ENCODE results near the gene DACH1.

Gene DACH1

DNA sequence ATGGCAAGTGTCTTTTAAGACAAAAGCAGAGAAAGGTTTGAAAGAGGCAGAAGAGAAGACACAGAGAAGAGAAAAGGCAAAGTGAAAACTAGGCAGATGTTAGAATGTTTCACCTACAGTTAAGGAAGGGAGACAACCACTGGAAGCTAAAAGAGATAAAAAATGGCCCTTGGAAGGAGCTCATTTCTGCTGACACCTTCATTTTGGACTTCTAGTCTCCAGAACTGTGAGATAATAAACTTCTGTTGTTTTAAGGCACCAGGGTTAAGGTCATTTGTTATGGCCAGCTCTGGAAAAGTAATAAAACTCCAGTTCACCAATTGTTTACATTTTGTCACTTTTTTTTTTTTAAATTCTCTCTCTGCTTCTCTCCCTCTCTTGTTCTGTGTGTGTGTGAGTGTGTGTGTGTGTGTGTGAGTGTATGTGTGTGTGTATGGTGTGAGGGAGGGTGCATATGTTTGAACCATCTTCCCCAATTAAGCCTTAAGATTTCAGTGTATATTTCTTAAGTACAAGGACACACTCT is 374.6 kb downstream of the DACH1 start:
- Histone ChIP-seq H3K4me3 (ENCODE audit: low read depth in 1 of 2, low read length in 2 of 2) (no peak overlapping the region), H3K9me3 (ENCODE audit: control insufficient read depth in 1 of 2, low read length in 2 of 2) (no peaks in the 10 kb centered on the region), H3K4me1 (ENCODE audit: control insufficient read depth in 1 of 2, insufficient read depth in 2 of 2, low read length in 2 of 2) (no peaks in the 10 kb centered on the region)

GRCh38 chr13:71491010-71491409 is 376.0 kb downstream of the DACH1 start:
- Histone ChIP-seq H3K27ac (ENCODE audit: low read depth, low read length) (no peak overlapping the region), H3K4me1 (ENCODE audit: control insufficient read depth in 1 of 2, insufficient read depth in 2 of 2, low read length in 2 of 2) (no peaks in the 10 kb centered on the region), H3K27me3 (ENCODE audit: control insufficient read depth in 1 of 2, insufficient read depth in 2 of 2, low read length in 2 of 2) (no peaks in the 10 kb centered on the region), H3K4me3 (ENCODE audit: low read depth in 1 of 2, low read length in 2 of 2) (no peak overlapping the region), H3K36me3 (ENCODE audit: control insufficient read depth in 1 of 2, insufficient read depth in 2 of 2, low read length in 2 of 2) (no peaks in the 10 kb centered on the region), H3K9ac (ENCODE audit: low read depth in 1 of 2, low read length in 2 of 2) (no peak overlapping the region), H3K9me3 (ENCODE audit: control insufficient read depth in 1 of 2, low read length in 2 of 2) (no peaks in the 10 kb centered on the region)

More for the DNA sequence above, 374.6 kb downstream of the DACH1 start:
- Histone ChIP-seq H3K27me3 (ENCODE audit: control insufficient read depth in 1 of 2, insufficient read depth in 2 of 2, low read length in 2 of 2) (no peaks in the 10 kb centered on the region), H3K27ac (ENCODE audit: low read depth, low read length) (no peak overlapping the region), H3K36me3 (ENCODE audit: control insufficient read depth in 1 of 2, insufficient read depth in 2 of 2, low read length in 2 of 2) (no peaks in the 10 kb centered on the region), H3K9ac (ENCODE audit: low read depth in 1 of 2, low read length in 2 of 2) (no peak overlapping the region)

DNA sequence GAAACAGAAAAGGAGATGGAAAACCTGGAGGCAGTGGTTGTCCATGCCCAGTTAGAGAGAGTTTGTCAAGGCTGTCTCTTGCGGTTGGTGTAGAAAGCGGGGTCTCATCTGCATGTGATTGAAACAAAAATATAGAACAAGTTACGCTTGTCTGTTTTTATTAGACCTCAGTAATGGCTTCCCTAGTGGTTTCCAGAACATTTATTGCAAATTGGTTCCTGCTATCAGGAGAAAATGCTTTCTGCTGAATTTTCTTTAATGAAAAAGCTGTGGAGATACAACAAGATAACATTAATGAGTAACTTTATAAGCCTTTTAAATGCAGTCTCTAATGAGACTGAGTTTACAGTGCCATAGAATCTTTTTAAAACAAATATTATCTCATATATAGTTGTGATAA is 378.0 kb downstream of the DACH1 start:
- Histone ChIP-seq H3K9ac (ENCODE audit: low read depth in 1 of 2, low read length in 2 of 2) (no peak overlapping the region), H3K27me3 (ENCODE audit: control insufficient read depth in 1 of 2, insufficient read depth in 2 of 2, low read length in 2 of 2) (no peaks in the 10 kb centered on the region), H3K4me1 (ENCODE audit: control insufficient read depth in 1 of 2, insufficient read depth in 2 of 2, low read length in 2 of 2) (no peaks in the 10 kb centered on the region), H3K9me3 (ENCODE audit: control insufficient read depth in 1 of 2, low read length in 2 of 2) (no peaks in the 10 kb centered on the region), H3K27ac (ENCODE audit: low read depth, low read length) (no peak overlapping the region), H3K4me3 (ENCODE audit: low read depth in 1 of 2, low read length in 2 of 2) (no peak overlapping the region), H3K36me3 (ENCODE audit: control insufficient read depth in 1 of 2, insufficient read depth in 2 of 2, low read length in 2 of 2) (no peaks in the 10 kb centered on the region)

DNA sequence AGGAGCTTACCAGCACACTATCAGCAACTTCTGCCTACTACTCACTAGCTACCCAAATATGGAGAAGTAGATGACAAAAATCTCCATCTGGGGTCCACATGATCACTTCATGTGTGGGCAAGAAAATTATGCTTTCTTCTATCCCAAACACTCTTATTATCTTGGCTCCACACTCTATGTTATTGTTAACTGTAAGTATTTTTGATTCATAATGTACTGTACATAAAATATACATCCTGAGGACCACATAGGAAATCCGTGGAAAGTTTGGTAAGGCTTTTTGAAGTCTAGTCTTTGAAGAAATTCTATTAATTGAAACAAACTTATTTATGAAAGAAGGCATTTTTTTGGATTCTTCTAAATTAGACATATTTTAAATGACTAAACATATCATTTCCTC is 378.8 kb downstream of the DACH1 start:
- H3K9me3 ChIP-seq (ENCODE audit: control insufficient read depth in 1 of 2, low read length in 2 of 2), result no peaks in the 10 kb centered on the region
- no peaks in the 10 kb centered on the region for H3K27me3 ChIP-seq (ENCODE audit: control insufficient read depth in 1 of 2, insufficient read depth in 2 of 2, low read length in 2 of 2)

GRCh38 chr13:71485913-71486312 is 381.1 kb downstream of the DACH1 start:
- no peaks in the 10 kb centered on the region for H3K27me3 ChIP-seq (ENCODE audit: control insufficient read depth in 1 of 2, insufficient read depth in 2 of 2, low read length in 2 of 2)
- no peaks in the 10 kb centered on the region for H3K9me3 ChIP-seq (ENCODE audit: control insufficient read depth in 1 of 2, low read length in 2 of 2)
- H3K4me3 ChIP-seq (ENCODE audit: low read depth in 1 of 2, low read length in 2 of 2), result no peak overlapping the region
- no peaks in the 10 kb centered on the region for H3K36me3 ChIP-seq (ENCODE audit: control insufficient read depth in 1 of 2, insufficient read depth in 2 of 2, low read length in 2 of 2)
- no peak overlapping the region for H3K9ac ChIP-seq (ENCODE audit: low read depth in 1 of 2, low read length in 2 of 2)
- no peak overlapping the region for H3K27ac ChIP-seq (ENCODE audit: low read depth, low read length)
- no peaks in the 10 kb centered on the region for H3K4me1 ChIP-seq (ENCODE audit: control insufficient read depth in 1 of 2, insufficient read depth in 2 of 2, low read length in 2 of 2)

More for the DNA sequence above, 378.8 kb downstream of the DACH1 start:
- Histone ChIP-seq H3K4me1 (ENCODE audit: control insufficient read depth in 1 of 2, insufficient read depth in 2 of 2, low read length in 2 of 2) (no peaks in the 10 kb centered on the region), H3K4me3 (ENCODE audit: low read depth in 1 of 2, low read length in 2 of 2) (no peak overlapping the region), H3K9ac (ENCODE audit: low read depth in 1 of 2, low read length in 2 of 2) (no peak overlapping the region), H3K36me3 (ENCODE audit: control insufficient read depth in 1 of 2, insufficient read depth in 2 of 2, low read length in 2 of 2) (no peaks in the 10 kb centered on the region), H3K27ac (ENCODE audit: low read depth, low read length) (no peak overlapping the region)

DNA sequence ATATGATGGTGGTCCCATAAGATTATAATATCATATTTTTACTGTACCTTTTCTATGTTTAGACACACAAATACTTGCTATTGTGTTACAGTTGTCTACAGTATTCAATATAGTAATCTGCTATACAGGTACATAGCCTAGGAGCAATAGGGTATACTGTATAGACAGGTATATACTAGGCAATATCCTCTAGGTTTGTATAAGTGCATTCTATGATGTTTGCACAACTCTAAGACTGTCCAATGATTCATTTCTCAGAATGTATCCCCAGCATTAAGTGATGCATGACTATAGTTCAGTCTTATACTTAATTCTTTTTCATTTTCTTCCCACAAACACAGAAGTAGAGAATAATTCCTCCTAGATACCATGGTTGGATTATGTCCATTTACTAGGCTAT is 383.3 kb downstream of the DACH1 start:
- H3K9ac ChIP-seq (ENCODE audit: low read depth in 1 of 2, low read length in 2 of 2), result no peak overlapping the region
- H3K9me3 ChIP-seq (ENCODE audit: control insufficient read depth in 1 of 2, low read length in 2 of 2), result no peaks in the 10 kb centered on the region
- H3K4me1 ChIP-seq (ENCODE audit: control insufficient read depth in 1 of 2, insufficient read depth in 2 of 2, low read length in 2 of 2), result no peaks in the 10 kb centered on the region
- no peaks in the 10 kb centered on the region for H3K27me3 ChIP-seq (ENCODE audit: control insufficient read depth in 1 of 2, insufficient read depth in 2 of 2, low read length in 2 of 2)
- H3K27ac ChIP-seq (ENCODE audit: low read depth, low read length), result no peak overlapping the region
- no peaks in the 10 kb centered on the region for H3K36me3 ChIP-seq (ENCODE audit: control insufficient read depth in 1 of 2, insufficient read depth in 2 of 2, low read length in 2 of 2)
- no peak overlapping the region for H3K4me3 ChIP-seq (ENCODE audit: low read depth in 1 of 2, low read length in 2 of 2)

DNA sequence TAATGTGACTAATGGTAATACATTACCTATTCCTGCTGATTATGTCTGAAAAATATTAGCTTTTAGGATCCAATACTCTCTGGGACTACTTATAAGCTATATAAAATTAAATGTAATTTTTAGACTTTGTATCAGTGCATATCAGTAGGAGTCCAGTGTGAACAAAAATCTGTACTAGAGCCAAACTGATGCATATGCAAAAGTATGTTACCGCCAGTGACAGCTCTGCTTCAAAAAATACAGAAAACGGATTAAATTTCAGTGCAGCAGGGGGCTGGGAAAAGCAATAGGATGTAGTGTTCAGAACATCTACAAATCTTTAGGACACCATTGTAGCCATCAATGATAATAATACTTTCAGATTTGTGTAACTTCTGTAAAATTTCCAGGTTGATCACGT is 385.5 kb downstream of the DACH1 start:
- H3K36me3 ChIP-seq (ENCODE audit: control insufficient read depth in 1 of 2, insufficient read depth in 2 of 2, low read length in 2 of 2), result no peaks in the 10 kb centered on the region
- no peaks in the 10 kb centered on the region for H3K27me3 ChIP-seq (ENCODE audit: control insufficient read depth in 1 of 2, insufficient read depth in 2 of 2, low read length in 2 of 2)
- no peak overlapping the region for H3K9ac ChIP-seq (ENCODE audit: low read depth in 1 of 2, low read length in 2 of 2)
- no peak overlapping the region for H3K4me3 ChIP-seq (ENCODE audit: low read depth in 1 of 2, low read length in 2 of 2)
- H3K9me3 ChIP-seq (ENCODE audit: control insufficient read depth in 1 of 2, low read length in 2 of 2), result no peaks in the 10 kb centered on the region
- no peaks in the 10 kb centered on the region for H3K4me1 ChIP-seq (ENCODE audit: control insufficient read depth in 1 of 2, insufficient read depth in 2 of 2, low read length in 2 of 2)
- no peak overlapping the region for H3K27ac ChIP-seq (ENCODE audit: low read depth, low read length)

DNA sequence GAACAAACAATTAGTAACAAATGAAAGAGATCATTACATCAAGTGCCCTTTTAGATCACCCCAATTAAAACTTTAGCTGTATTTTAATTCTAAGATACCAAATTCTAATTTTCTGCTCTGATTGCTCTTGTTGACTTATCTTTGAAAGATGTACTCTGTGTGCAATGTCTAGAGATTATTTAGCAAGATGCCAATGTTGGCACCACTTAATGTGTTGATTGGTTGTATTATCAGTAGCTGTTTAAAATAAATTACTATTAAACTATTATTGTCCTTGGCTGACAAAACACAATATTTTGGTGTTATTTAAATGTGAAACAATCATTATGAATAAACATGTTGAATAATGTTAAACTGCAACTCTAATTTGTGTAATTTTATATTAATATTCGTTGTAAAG is 386.0 kb downstream of the DACH1 start:
- no peak overlapping the region for H3K9ac ChIP-seq (ENCODE audit: low read depth in 1 of 2, low read length in 2 of 2)
- no peak overlapping the region for H3K27ac ChIP-seq (ENCODE audit: low read depth, low read length)
- H3K9me3 ChIP-seq (ENCODE audit: control insufficient read depth in 1 of 2, low read length in 2 of 2), result no peaks in the 10 kb centered on the region
- no peaks in the 10 kb centered on the region for H3K4me1 ChIP-seq (ENCODE audit: control insufficient read depth in 1 of 2, insufficient read depth in 2 of 2, low read length in 2 of 2)
- no peak overlapping the region for H3K4me3 ChIP-seq (ENCODE audit: low read depth in 1 of 2, low read length in 2 of 2)
- no peaks in the 10 kb centered on the region for H3K36me3 ChIP-seq (ENCODE audit: control insufficient read depth in 1 of 2, insufficient read depth in 2 of 2, low read length in 2 of 2)
- no peaks in the 10 kb centered on the region for H3K27me3 ChIP-seq (ENCODE audit: control insufficient read depth in 1 of 2, insufficient read depth in 2 of 2, low read length in 2 of 2)

DNA sequence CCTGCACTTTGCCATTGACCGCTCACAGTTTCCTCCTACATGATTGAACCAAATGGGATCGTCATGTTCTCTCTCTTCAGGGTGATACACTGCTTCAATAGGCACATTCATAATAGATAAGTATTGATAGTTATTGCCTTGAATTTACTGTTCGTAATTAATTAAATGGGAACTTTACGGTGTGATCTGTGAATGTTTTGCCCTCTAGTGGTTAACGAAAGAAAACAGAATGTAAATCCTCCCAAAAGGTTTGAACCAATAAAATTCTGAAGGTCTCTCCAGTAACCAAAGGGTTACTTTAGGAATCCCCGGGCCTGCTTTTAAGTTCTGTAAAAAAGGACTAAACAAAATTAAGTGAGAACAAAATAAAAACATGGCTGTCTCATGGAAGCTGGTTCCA is 389.3 kb downstream of the DACH1 start:
- H3K36me3 ChIP-seq (ENCODE audit: control insufficient read depth in 1 of 2, insufficient read depth in 2 of 2, low read length in 2 of 2), result no peaks in the 10 kb centered on the region
- H3K9ac ChIP-seq (ENCODE audit: low read depth in 1 of 2, low read length in 2 of 2), result no peak overlapping the region
- no peaks in the 10 kb centered on the region for H3K4me1 ChIP-seq (ENCODE audit: control insufficient read depth in 1 of 2, insufficient read depth in 2 of 2, low read length in 2 of 2)
- H3K27ac ChIP-seq (ENCODE audit: low read depth, low read length), result no peak overlapping the region
- H3K4me3 ChIP-seq (ENCODE audit: low read depth in 1 of 2, low read length in 2 of 2), result no peak overlapping the region
- no peaks in the 10 kb centered on the region for H3K9me3 ChIP-seq (ENCODE audit: control insufficient read depth in 1 of 2, low read length in 2 of 2)
- no peaks in the 10 kb centered on the region for H3K27me3 ChIP-seq (ENCODE audit: control insufficient read depth in 1 of 2, insufficient read depth in 2 of 2, low read length in 2 of 2)

DNA sequence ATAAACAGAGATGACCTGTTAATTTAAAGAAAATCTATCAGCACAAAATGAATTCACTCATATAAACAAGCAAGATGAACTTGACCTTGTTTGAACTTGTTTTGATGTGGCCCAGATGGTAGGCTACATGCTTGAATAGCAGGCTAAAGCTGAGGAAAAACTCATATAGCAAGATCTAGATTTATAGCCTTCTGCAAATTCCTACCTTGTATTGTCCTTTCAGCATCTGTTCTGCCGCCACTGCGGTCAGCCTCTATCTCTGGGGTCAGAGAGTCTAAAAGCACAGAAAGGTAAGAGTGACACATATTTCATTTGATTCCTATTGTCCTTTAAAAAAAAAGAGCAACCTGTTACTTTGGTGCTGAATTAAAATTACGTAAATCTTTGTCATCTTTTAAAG is 392.1 kb downstream of the DACH1 start:
- H3K4me1 ChIP-seq (ENCODE audit: control insufficient read depth in 1 of 2, insufficient read depth in 2 of 2, low read length in 2 of 2), result no peaks in the 10 kb centered on the region
- no peak overlapping the region for H3K27ac ChIP-seq (ENCODE audit: low read depth, low read length)
- no peak overlapping the region for H3K4me3 ChIP-seq (ENCODE audit: low read depth in 1 of 2, low read length in 2 of 2)
- H3K27me3 ChIP-seq (ENCODE audit: control insufficient read depth in 1 of 2, insufficient read depth in 2 of 2, low read length in 2 of 2), result no peaks in the 10 kb centered on the region
- H3K36me3 ChIP-seq (ENCODE audit: control insufficient read depth in 1 of 2, insufficient read depth in 2 of 2, low read length in 2 of 2), result peaks cover 0 to 7% of the 10 kb centered on the region in 2 donors
- no peaks in the 10 kb centered on the region for H3K9me3 ChIP-seq (ENCODE audit: control insufficient read depth in 1 of 2, low read length in 2 of 2)
- no peak overlapping the region for H3K9ac ChIP-seq (ENCODE audit: low read depth in 1 of 2, low read length in 2 of 2)

- H3K9ac ChIP-seq (ENCODE audit: low read depth in 1 of 2, low read length in 2 of 2), result no peak overlapping the region
- no peaks in the 10 kb centered on the region for H3K9me3 ChIP-seq (ENCODE audit: control insufficient read depth in 1 of 2, low read length in 2 of 2)
- H3K27me3 ChIP-seq (ENCODE audit: control insufficient read depth in 1 of 2, insufficient read depth in 2 of 2, low read length in 2 of 2), result no peaks in the 10 kb centered on the region
- H3K4me3 ChIP-seq (ENCODE audit: low read depth in 1 of 2, low read length in 2 of 2), result no peak overlapping the region
- H3K27ac ChIP-seq (ENCODE audit: low read depth, low read length), result no peak overlapping the region
- H3K36me3 ChIP-seq (ENCODE audit: control insufficient read depth in 1 of 2, insufficient read depth in 2 of 2, low read length in 2 of 2), result peaks cover 0 to 7% of the 10 kb centered on the region in 2 donors
- H3K4me1 ChIP-seq (ENCODE audit: control insufficient read depth in 1 of 2, insufficient read depth in 2 of 2, low read length in 2 of 2), result no peaks in the 10 kb centered on the region
Observed at GRCh38 chr13:71469626-71470025, 397.4 kb downstream of the DACH1 start.
